VCaP (cell line): ENCODE data around the gene INPP5J.
A peak's percentile ranks its signal among the peaks of the same experiment; 100 is the strongest.

Source experiments
- H3K27ac ChIP-seq: fragments of 450-650 bp; 2 replicates; pipeline ENCODE4 v1.5.1; 2017
- CTCF ChIP-seq: fragments of 450-650 bp; conservative IDR thresholded peaks from 2 replicates; pipeline ENCODE4 v1.5.1; 2017; ENCODE audit warnings: mild to moderate bottlenecking, moderate library complexity

Gene INPP5J

GRCh38 chr22:31120230-31120629, 2.5 kb upstream of the INPP5J start:
- no peak for TF ChIP-seq CTCF
- H3K27ac ChIP-seq: no peak overlapping the region

- no peak overlapping the region for H3K27ac ChIP-seq
- no peak for TF ChIP-seq CTCF
These were observed 2.1 kb upstream of the INPP5J start for GRCh38 chr22:31120642-31121041.

- peak overlapping the region; percentile 78; the same call in 1 of the 2 replicates for H3K27ac ChIP-seq
- TF ChIP-seq CTCF: no peak
These were observed 1.4 kb upstream of the INPP5J start for GRCh38 chr22:31121403-31121802.

GRCh38 chr22:31122196-31122531, 602 bp upstream of the INPP5J start:
- H3K27ac ChIP-seq: peak overlapping the region; percentile 78
- no peak for TF ChIP-seq CTCF

- no peak for TF ChIP-seq CTCF
- peak overlapping the region; percentile 78; the same call in 1 of the 2 replicates for H3K27ac ChIP-seq
These were observed 481 bp downstream of the INPP5J start for GRCh38 chr22:31123292-31123602.

GRCh38 chr22:31124290-31124689, 1.5 kb downstream of the INPP5J start:
- TF ChIP-seq CTCF: no peak
- H3K27ac ChIP-seq: no peak overlapping the region

GRCh38 chr22:31124811-31125465, 2.2 kb downstream of the INPP5J start:
- no peak for TF ChIP-seq CTCF
- H3K27ac ChIP-seq: no peak overlapping the region
